HG03432 (cell line): Measurements from ENCODE around the gene MIB1.

Experiments used
- ATAC-seq: cut with Tn5 transposase; IDR thresholded peaks from one replicate; pipeline ENCODE4 v1.9.1; 2021; ENCODE audit warnings: mild to moderate bottlenecking, moderate library complexity; ENCODE audit not compliant: unreplicated experiment

The MIB1 gene

GRCh38 chr18:21809725-21810124 is 69.1 kb downstream of the MIB1 start:
- no peak for ATAC-seq

- no peak for ATAC-seq
Measured at GRCh38 chr18:21815101-21815500, 74.5 kb downstream of the MIB1 start.

DNA sequence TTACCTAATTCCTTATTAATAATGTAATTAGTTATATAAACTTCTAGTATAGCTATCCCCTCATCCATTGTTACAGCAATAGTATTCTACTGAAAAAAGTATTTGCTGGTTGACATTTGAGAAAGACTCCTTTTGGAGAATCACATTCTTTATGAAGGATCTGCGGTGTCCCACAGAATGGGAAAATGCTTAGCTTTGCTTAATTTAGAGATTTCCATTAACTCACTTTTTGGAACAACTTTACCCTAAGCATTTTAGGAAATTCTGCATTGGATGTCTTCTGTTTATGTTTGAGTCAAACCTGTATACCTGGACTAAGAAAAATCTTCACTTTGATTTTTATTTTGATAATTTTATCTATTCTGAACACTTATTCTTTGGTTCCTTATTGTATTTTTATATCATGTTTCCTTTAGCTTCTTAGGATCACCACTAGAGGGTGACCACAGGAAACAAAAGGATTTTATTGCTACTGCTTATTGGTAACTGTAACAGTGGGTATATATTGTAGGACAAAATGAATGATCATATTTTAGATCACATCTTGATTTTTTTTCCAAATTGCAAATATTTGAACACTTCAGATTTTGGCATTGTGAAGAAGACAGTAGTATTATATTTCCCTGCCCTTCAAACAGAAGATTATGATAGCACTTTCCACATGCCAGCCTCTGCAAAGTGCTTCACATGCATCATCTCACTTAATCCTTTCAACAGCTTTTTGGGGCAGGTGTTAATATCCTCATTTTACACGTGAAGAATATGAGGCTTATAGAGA is 79.6 kb downstream of the MIB1 start:
- no peak for ATAC-seq

GRCh38 chr18:21820811-21821143 is 80.2 kb downstream of the MIB1 start:
- no peak for ATAC-seq

DNA sequence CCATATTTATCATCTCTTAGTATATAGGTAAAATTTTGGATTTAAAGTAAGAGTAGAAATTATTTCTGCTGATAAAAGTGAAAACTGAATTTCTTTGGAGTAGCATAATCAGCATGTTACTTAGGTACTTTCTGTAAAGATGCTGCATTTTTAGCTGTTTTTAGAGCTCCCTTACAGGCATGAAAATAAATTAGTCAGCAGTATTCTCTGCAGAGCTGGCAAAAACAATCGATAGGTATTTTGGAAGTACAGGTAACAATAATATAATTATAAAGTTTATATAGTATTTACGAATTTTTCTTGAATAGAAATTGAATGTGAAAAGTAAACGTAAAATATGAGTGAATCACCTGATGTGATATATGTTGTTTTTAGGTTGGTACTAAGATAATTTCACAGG is 83.3 kb downstream of the MIB1 start:
- ATAC-seq = no peak

- ATAC-seq = no peak
Measured at GRCh38 chr18:21826196-21826595, 85.6 kb downstream of the MIB1 start.

- ATAC-seq = no peak
Measured at GRCh38 chr18:21826641-21827302, 86.2 kb downstream of the MIB1 start.

DNA sequence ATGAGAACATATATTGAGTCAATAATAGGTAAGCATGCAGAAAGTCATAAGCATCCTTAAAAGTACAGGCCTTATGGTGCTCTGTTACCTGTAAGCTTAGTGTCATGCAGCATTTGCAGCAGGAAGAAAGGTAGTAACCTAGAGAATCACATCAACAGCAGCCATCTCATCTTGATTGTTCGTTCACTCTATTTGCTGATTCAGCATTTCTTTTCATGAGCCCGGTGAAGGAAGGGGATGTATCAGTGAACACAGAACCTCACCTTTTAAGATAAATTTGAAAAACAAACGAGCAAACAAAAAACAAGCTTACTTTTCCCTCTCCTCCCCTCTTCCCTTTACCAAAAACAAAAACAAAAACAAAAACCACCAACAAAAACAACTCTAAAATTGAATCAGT is 89.9 kb downstream of the MIB1 start:
- no peak for ATAC-seq

- no peak for ATAC-seq
Measured at GRCh38 chr18:21831413-21831831, 90.8 kb downstream of the MIB1 start.

DNA sequence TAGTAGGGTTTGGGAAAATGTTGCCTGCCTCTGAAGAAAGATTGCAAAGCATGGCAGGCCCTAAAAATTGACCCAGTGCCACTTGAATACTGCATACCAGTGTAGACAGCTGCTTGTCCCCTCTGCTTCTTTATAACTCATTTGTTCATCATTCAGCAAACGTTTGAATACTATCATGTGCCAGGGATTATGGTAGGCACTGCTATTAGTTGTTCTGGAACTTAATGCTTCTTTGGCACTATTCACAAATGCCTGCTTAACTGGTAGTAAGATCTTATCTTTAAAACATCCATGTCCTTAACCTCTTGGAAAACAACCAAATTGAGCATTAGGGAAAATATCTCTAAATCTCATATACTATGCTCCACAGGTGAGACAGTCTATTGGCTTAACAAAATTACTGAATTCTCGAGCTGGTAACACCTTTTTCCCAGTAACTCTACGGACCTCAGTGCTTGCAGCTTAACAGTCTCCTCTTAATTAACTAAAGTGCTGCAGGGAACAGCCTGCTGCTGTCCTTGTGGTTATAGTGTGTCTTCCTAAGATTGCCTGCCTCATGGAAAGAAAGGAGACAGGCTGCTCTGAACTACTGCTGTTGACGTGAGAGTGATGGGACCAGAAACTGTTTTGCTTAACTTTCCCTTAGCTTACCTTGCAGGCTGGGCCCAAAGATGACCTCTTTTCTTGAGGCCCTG is 93.2 kb downstream of the MIB1 start:
- ATAC-seq = no peak

DNA sequence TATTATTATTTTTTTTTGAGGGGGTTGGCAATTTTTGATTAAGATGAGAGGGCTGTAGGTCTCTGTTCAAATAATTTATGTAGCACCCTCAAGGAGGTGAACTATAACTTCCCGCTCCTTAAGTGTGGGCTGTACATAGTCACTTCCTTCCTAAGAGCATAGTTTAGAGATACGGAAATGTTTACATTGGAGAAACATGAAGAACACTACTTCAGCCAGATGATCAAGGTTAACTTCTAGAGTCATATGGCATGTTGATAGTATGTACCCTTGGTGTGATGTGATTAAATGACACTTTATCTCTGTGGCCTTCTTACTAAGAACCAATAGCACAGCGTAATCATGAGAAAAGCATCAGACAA is 93.7 kb downstream of the MIB1 start:
- ATAC-seq = no peak

DNA sequence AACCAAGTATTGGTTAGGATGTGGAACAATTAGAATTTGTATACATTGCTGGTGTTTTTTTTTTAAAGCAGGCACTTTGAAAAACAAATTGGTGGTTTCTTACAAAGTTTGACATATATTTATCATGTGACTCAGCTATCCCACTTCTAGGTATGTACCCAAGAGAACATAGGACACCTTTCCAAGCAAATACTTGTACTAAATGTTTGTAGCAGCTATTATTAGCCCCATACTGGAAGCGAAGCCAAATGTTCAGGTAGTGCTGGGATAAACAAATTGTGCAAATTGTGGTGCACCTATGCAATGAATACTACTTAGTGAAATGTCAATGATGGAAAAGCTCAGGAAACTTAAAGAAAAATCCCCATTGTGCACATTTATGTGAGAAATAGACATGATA is 101.0 kb downstream of the MIB1 start:
- ATAC-seq = no peak

GRCh38 chr18:21843341-21843740 is 102.7 kb downstream of the MIB1 start:
- ATAC-seq = no peak

DNA sequence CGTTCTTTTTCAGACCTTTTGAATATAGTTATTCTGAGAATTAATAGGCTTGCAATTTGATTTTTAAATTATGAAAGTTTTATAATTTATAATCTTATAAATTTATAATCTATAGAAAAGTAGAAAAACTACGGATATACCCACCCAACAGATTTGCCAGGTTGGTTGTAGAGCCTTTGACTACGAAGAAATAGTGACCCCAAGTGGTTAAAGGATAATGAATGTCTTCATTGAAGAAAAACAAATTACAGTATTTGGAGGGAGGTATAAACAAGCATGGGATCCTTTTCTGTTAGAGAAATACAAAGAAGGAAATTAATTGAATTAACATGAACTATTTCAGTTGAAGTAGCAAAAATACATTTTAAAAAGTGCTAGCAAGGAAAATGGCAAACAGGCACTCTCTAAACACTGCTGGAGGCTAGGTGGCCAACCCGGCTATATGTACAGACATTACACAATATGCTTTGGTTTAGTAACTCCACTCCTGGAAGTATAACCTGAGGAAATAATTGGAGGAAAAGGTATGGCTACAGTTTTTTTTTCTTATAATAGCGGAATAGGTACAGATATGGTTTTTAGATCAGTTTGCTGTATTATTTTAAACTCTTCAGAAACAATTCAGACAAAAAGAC is 110.9 kb downstream of the MIB1 start:
- no peak for ATAC-seq

DNA sequence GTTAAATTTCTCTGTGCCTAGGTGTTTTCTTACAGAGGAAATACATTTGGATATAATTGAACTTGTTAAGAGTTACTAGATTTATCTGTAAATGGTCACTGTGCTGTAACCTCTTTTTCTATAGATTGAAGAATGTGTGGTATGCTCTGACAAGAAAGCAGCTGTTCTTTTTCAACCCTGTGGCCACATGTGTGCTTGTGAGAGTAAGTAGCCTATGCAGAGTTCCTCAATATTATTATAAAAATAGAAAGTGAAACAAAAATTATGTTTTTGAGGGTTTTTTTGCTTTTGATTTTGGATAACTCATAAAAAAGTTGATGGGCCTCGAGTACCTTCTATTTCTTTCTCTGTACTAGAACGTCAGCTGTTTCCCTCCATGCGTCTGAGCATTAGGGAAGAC is 112.4 kb downstream of the MIB1 start:
- ATAC-seq = peak; percentile 91

GRCh38 chr18:21853775-21854552 is 113.4 kb downstream of the MIB1 start:
- no peak for ATAC-seq

- ATAC-seq = no peak
Measured at GRCh38 chr18:21855432-21855831, 114.8 kb downstream of the MIB1 start.

DNA sequence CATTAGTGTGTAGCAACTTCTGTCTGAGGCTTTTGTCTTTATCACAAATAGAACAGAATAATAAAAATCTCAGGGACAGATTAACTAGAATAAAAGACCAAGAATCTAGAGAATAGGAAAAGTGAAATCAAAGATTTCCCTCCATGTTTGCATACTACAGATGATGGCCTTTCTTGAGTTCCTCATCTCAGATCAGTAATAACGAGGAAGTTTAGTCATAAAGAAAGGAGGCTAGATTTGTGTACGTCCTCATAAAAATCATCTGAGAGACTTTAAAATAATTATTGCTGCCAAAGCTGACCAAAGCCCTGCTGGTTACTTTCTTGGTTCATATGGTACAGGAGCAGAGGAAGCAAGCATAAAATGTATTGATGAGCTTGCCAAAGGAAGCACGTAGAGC is 117.3 kb downstream of the MIB1 start:
- ATAC-seq = peak; percentile 49

DNA sequence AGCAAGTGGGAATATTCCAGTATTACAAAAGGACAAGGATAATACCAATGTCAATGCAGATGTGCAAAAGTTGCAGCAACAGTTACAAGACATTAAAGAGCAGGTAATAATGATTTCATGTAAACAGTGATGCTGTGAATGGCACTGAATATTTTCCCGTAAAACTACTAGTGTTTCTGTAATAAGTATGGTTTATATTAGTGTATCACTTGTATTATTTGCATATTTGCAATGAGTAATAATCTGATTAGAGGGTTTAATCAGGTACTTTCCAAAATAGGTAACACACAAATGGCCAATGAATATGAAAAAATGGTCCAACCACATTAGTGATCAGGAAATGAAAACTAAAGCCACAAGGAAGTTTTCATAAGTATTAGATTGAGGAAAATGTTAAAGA is 118.0 kb downstream of the MIB1 start:
- no peak for ATAC-seq

DNA sequence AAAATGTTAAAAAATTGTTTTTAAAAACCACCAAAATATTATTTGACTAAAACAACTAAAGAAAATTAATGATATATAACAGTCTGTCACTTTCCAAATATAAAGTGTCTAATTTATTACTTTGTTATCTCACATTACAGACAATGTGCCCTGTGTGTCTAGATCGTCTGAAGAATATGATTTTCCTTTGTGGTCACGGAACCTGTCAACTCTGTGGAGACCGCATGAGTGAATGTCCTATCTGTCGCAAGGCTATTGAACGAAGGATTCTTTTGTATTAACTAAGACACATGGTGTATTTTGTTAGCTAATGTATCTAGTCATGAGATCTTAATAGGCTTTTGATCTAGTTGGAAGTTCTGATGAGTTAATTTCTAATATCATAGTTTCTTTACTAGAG is 123.8 kb downstream of the MIB1 start:
- ATAC-seq = no peak

GRCh38 chr18:21865043-21865442 is 124.5 kb downstream of the MIB1 start:
- no peak for ATAC-seq
